ENCODE results near the gene HMGB4. TPM values are rescaled to one million over a fixed set of nuclear protein-coding genes. Genes with fewer than 3 reads are reported as not detected.

Gene HMGB4
- total RNA-seq, 4 donors from 2014 or later: not detected

GRCh38 chr1:33860671-33861070, 3.2 kb upstream of the HMGB4 start:
- H3K27ac ChIP-seq: no peak overlapping the region
- no peaks in the 10 kb centered on the region for H3K27me3 ChIP-seq
- in situ Hi-C loops (cut with MboI; ENCODE audit: low sequenced_read_pairs in 4 of 4): no loop called here
- TF ChIP-seq CTCF (IDR thresholded peaks at IDR 0.05 in 4 of 5, conservative IDR thresholded peaks at IDR 0.05 in 1 of 5): no peak
- TF ChIP-seq POLR2A (IDR thresholded peaks at IDR 0.05): no peak
- DNase-seq (no peak), ATAC-seq (no peak)
- H3K9me3 ChIP-seq: no peaks in the 10 kb centered on the region
- no peaks in the 10 kb centered on the region for H3K36me3 ChIP-seq
- no peak overlapping the region for H3K4me3 ChIP-seq
- intact Hi-C loops (cut with DNase I; ENCODE audit: low total_unique reads): no loop called here
- H3K4me1 ChIP-seq: no peaks in the 10 kb centered on the region

GRCh38 chr1:33864460-33865389, 846 bp downstream of the HMGB4 start:
- TF ChIP-seq POLR2A (IDR thresholded peaks at IDR 0.05) (no peak), CTCF (IDR thresholded peaks at IDR 0.05 in 4 of 5, conservative IDR thresholded peaks at IDR 0.05 in 1 of 5) (no peak)
- in situ Hi-C loops (cut with MboI; ENCODE audit: low sequenced_read_pairs in 4 of 4) (no loop called here), intact Hi-C loops (cut with DNase I; ENCODE audit: low total_unique reads) (no loop called here)
- ATAC-seq: no peak
- Histone ChIP-seq H3K36me3 (no peaks in the 10 kb centered on the region), H3K4me1 (no peaks in the 10 kb centered on the region), H3K27ac (no peak overlapping the region), H3K4me3 (no peak overlapping the region), H3K27me3 (no peaks in the 10 kb centered on the region), H3K9me3 (no peaks in the 10 kb centered on the region)
- no peak for DNase-seq

GRCh38 chr1:33866281-33866680, 2.4 kb downstream of the HMGB4 start:
- intact Hi-C loops (cut with DNase I; ENCODE audit: low total_unique reads) (no loop called here), in situ Hi-C loops (cut with MboI; ENCODE audit: low sequenced_read_pairs in 4 of 4) (no loop called here)
- H3K4me3 ChIP-seq: no peak overlapping the region
- ATAC-seq (no peak), DNase-seq (no peak)
- H3K4me1 ChIP-seq: no peaks in the 10 kb centered on the region
- no peak overlapping the region for H3K27ac ChIP-seq
- H3K9me3 ChIP-seq: no peaks in the 10 kb centered on the region
- H3K36me3 ChIP-seq: no peaks in the 10 kb centered on the region
- H3K27me3 ChIP-seq: no peaks in the 10 kb centered on the region
- TF ChIP-seq POLR2A (IDR thresholded peaks at IDR 0.05): no peak
- TF ChIP-seq CTCF (IDR thresholded peaks at IDR 0.05 in 4 of 5, conservative IDR thresholded peaks at IDR 0.05 in 1 of 5): no peak

GRCh38 chr1:33867684-33868083, 3.8 kb downstream of the HMGB4 start:
- H3K4me1 ChIP-seq: no peaks in the 10 kb centered on the region
- no peak overlapping the region for H3K27ac ChIP-seq
- intact Hi-C loops (cut with DNase I; ENCODE audit: low total_unique reads): no loop called here
- H3K9me3 ChIP-seq: no peaks in the 10 kb centered on the region
- H3K4me3 ChIP-seq: no peak overlapping the region
- no peak for ATAC-seq
- DNase-seq: no peak
- no peaks in the 10 kb centered on the region for H3K27me3 ChIP-seq
- H3K36me3 ChIP-seq: no peaks in the 10 kb centered on the region
- in situ Hi-C loops (cut with MboI; ENCODE audit: low sequenced_read_pairs in 4 of 4): no loop called here
- no peak for TF ChIP-seq CTCF (IDR thresholded peaks at IDR 0.05 in 4 of 5, conservative IDR thresholded peaks at IDR 0.05 in 1 of 5)
